Karpas-422 (cell line): Measurements from ENCODE around the gene VGLL3. TPM values are rescaled to one million over a fixed set of nuclear protein-coding genes. Genes with fewer than 3 reads are reported as not detected.

Experiments used
- DNase-seq: peaks from one replicate; pipeline ENCODE4 v3.0.0-alpha.2; 2015
- H2AFZ ChIP-seq: fragments of 200-600 bp; sonication (generic); 2 replicates; pipeline ENCODE4 v1.6.1; 2014; ENCODE audit warnings: antibody characterized with exemption, low read length, mixed read lengths
- H3K27ac ChIP-seq: fragments of 200-600 bp; sonication (generic); 2 replicates; pipeline ENCODE4 v1.5.1; 2014; ENCODE audit warnings: mild to moderate bottlenecking, low read length, moderate library complexity
- H3K27me3 ChIP-seq: fragments of 200-600 bp; sonication (generic); 2 replicates; pipeline ENCODE4 v1.6.1; 2014; ENCODE audit warnings: low read length, mixed read lengths
- H3K36me3 ChIP-seq: fragments of 200-600 bp; sonication (generic); 2 replicates; pipeline ENCODE4 v1.6.1; 2014; ENCODE audit warnings: low read length, mixed read lengths; ENCODE audit not compliant: insufficient read depth
- H3K4me1 ChIP-seq: fragments of 200-600 bp; sonication (generic); 2 replicates; pipeline ENCODE4 v1.6.1; 2014; ENCODE audit warnings: mild to moderate bottlenecking, low read length, mixed read lengths
- H3K4me2 ChIP-seq: fragments of 200-600 bp; sonication (generic); 2 replicates; pipeline ENCODE4 v1.6.1; 2014; ENCODE audit warnings: low read length, low read depth, mild to moderate bottlenecking; ENCODE audit not compliant: poor library complexity, severe bottlenecking
- H3K4me3 ChIP-seq: fragments of 200-600 bp; sonication (generic); 2 replicates; pipeline ENCODE4 v1.5.1; 2014; ENCODE audit warnings: mild to moderate bottlenecking, antibody characterized with exemption, low read length, mixed read lengths
- H3K79me2 ChIP-seq: fragments of 200-600 bp; sonication (generic); 2 replicates; pipeline ENCODE4 v1.6.1; 2014; ENCODE audit warnings: mild to moderate bottlenecking, low read length, mixed read lengths
- H3K9ac ChIP-seq: fragments of 200-600 bp; sonication (generic); 2 replicates; pipeline ENCODE4 v1.6.0; 2014; ENCODE audit warnings: low read length
- H3K9me2 ChIP-seq: fragments of 200-600 bp; sonication (generic), shearing (Covaris generic); replicated peaks from 2 replicates; pipeline ENCODE4 v1.6.0; 2014; ENCODE audit warnings: mild to moderate bottlenecking, low read length, moderate library complexity; ENCODE audit not compliant: insufficient read depth
- H3K9me3 ChIP-seq: fragments of 300-700, 200-600 bp; sonication (generic); 2 replicates; pipeline ENCODE4 v1.6.1; 2014; ENCODE audit warnings: low read length, mixed read lengths
- H4K20me1 ChIP-seq: fragments of 200-600 bp; sonication (generic); 2 replicates; pipeline ENCODE4 v1.6.1; 2014; ENCODE audit warnings: mild to moderate bottlenecking, antibody characterized with exemption, low read length, low read depth; ENCODE audit not compliant: insufficient read depth
- total RNA-seq: library from RNA; depleted of rRNA; stranded (reverse); fragments of >200 nt; shearing (Covaris generic); gene quantifications from 2 replicates; pipeline ENCODE4 v1.2.3, GENCODE V29; 2014; ENCODE audit warnings: low replicate concordance

VGLL3 gene
- total RNA-seq, 1 experiment from 2014 or later, result not detected

- H4K20me1 ChIP-seq, result no peaks in the 10 kb centered on the region
Observed at GRCh38 chr3:86954747-86955146, 36.2 kb downstream of the VGLL3 start.

GRCh38 chr3:86954226-86954625 lies 36.7 kb downstream of the VGLL3 start:
- Histone ChIP-seq H3K9me3 (no peaks in the 10 kb centered on the region), H3K79me2 (no peaks in the 10 kb centered on the region), H3K4me2 (no peak overlapping the region), H3K9me2 (no peaks in the 10 kb centered on the region), H2AFZ (no peak overlapping the region), H4K20me1 (no peaks in the 10 kb centered on the region), H3K4me1 (no peaks in the 10 kb centered on the region), H3K4me3 (no peak overlapping the region), H3K27me3 (no peaks in the 10 kb centered on the region), H3K9ac (no peak overlapping the region), H3K27ac (no peak overlapping the region), H3K36me3 (no peaks in the 10 kb centered on the region)
- no peak for DNase-seq

More at GRCh38 chr3:86954747-86955146, 36.2 kb downstream of the VGLL3 start:
- no peaks in the 10 kb centered on the region for H3K79me2 ChIP-seq
- no peak overlapping the region for H3K4me3 ChIP-seq
- H3K27me3 ChIP-seq, result no peaks in the 10 kb centered on the region
- no peaks in the 10 kb centered on the region for H3K36me3 ChIP-seq
- H3K4me1 ChIP-seq, result no peaks in the 10 kb centered on the region
- no peaks in the 10 kb centered on the region for H3K9me3 ChIP-seq
- no peak overlapping the region for H3K27ac ChIP-seq
- H3K4me2 ChIP-seq, result no peak overlapping the region
- no peak for DNase-seq
- no peaks in the 10 kb centered on the region for H3K9me2 ChIP-seq
- H3K9ac ChIP-seq, result no peak overlapping the region
- H2AFZ ChIP-seq, result no peak overlapping the region

GRCh38 chr3:86951322-86951721 lies 39.6 kb downstream of the VGLL3 start:
- Histone ChIP-seq H4K20me1 (no peaks in the 10 kb centered on the region), H2AFZ (no peak overlapping the region), H3K79me2 (no peaks in the 10 kb centered on the region), H3K4me2 (no peak overlapping the region), H3K9ac (no peak overlapping the region), H3K27me3 (no peaks in the 10 kb centered on the region), H3K36me3 (no peaks in the 10 kb centered on the region), H3K9me3 (no peaks in the 10 kb centered on the region), H3K4me1 (no peaks in the 10 kb centered on the region), H3K4me3 (no peak overlapping the region), H3K9me2 (no peaks in the 10 kb centered on the region), H3K27ac (no peak overlapping the region)
- DNase-seq, result no peak

- no peaks in the 10 kb centered on the region for H3K36me3 ChIP-seq
- no peak overlapping the region for H3K4me3 ChIP-seq
- H3K9me2 ChIP-seq, result no peaks in the 10 kb centered on the region
- H3K4me2 ChIP-seq, result no peak overlapping the region
- H3K27ac ChIP-seq, result no peak overlapping the region
- H3K79me2 ChIP-seq, result no peaks in the 10 kb centered on the region
- no peaks in the 10 kb centered on the region for H3K9me3 ChIP-seq
- no peak overlapping the region for H3K9ac ChIP-seq
- H3K27me3 ChIP-seq, result no peaks in the 10 kb centered on the region
- no peak for DNase-seq
- no peaks in the 10 kb centered on the region for H3K4me1 ChIP-seq
- no peak overlapping the region for H2AFZ ChIP-seq
- H4K20me1 ChIP-seq, result no peaks in the 10 kb centered on the region
Observed at GRCh38 chr3:86950717-86951116, 40.2 kb downstream of the VGLL3 start.

- no peak overlapping the region for H3K9ac ChIP-seq
- no peak overlapping the region for H3K4me2 ChIP-seq
- no peaks in the 10 kb centered on the region for H3K4me1 ChIP-seq
- H2AFZ ChIP-seq, result no peak overlapping the region
- no peaks in the 10 kb centered on the region for H3K27me3 ChIP-seq
- no peaks in the 10 kb centered on the region for H4K20me1 ChIP-seq
- no peaks in the 10 kb centered on the region for H3K79me2 ChIP-seq
- no peaks in the 10 kb centered on the region for H3K9me2 ChIP-seq
- H3K36me3 ChIP-seq, result no peaks in the 10 kb centered on the region
- no peak for DNase-seq
- no peak overlapping the region for H3K27ac ChIP-seq
- no peak overlapping the region for H3K4me3 ChIP-seq
- no peaks in the 10 kb centered on the region for H3K9me3 ChIP-seq
Observed at GRCh38 chr3:86949850-86950249, 41.1 kb downstream of the VGLL3 start.

GRCh38 chr3:86948822-86949221 lies 42.1 kb downstream of the VGLL3 start:
- no peak for DNase-seq
- Histone ChIP-seq H2AFZ (no peak overlapping the region), H3K27me3 (no peaks in the 10 kb centered on the region), H4K20me1 (no peaks in the 10 kb centered on the region), H3K27ac (no peak overlapping the region), H3K9me2 (no peaks in the 10 kb centered on the region), H3K9me3 (no peaks in the 10 kb centered on the region), H3K9ac (no peak overlapping the region), H3K4me1 (no peaks in the 10 kb centered on the region), H3K4me2 (no peak overlapping the region), H3K4me3 (no peak overlapping the region), H3K79me2 (no peaks in the 10 kb centered on the region), H3K36me3 (no peaks in the 10 kb centered on the region)

- H3K79me2 ChIP-seq, result no peaks in the 10 kb centered on the region
- no peaks in the 10 kb centered on the region for H3K36me3 ChIP-seq
- no peaks in the 10 kb centered on the region for H3K4me1 ChIP-seq
- no peaks in the 10 kb centered on the region for H3K27me3 ChIP-seq
- no peak overlapping the region for H3K4me3 ChIP-seq
- H3K9me3 ChIP-seq, result no peaks in the 10 kb centered on the region
- H3K27ac ChIP-seq, result no peak overlapping the region
- H4K20me1 ChIP-seq, result no peaks in the 10 kb centered on the region
- H3K9me2 ChIP-seq, result no peaks in the 10 kb centered on the region
- no peak overlapping the region for H2AFZ ChIP-seq
- no peak overlapping the region for H3K9ac ChIP-seq
- no peak for DNase-seq
- H3K4me2 ChIP-seq, result no peak overlapping the region
Observed at GRCh38 chr3:86942206-86942605, 48.7 kb downstream of the VGLL3 start.

GRCh38 chr3:86938416-86939105 lies 52.4 kb downstream of the VGLL3 start:
- Histone ChIP-seq H3K36me3 (no peaks in the 10 kb centered on the region), H3K9me3 (no peaks in the 10 kb centered on the region), H4K20me1 (no peaks in the 10 kb centered on the region), H3K27me3 (no peaks in the 10 kb centered on the region), H3K4me1 (no peaks in the 10 kb centered on the region), H3K79me2 (no peaks in the 10 kb centered on the region), H3K9me2 (no peaks in the 10 kb centered on the region), H2AFZ (no peak overlapping the region), H3K9ac (no peak overlapping the region), H3K4me2 (no peak overlapping the region), H3K4me3 (no peak overlapping the region), H3K27ac (no peak overlapping the region)
- no peak for DNase-seq
